Esophagus muscularis mucosa (tissue), 3 donors: ENCODE results near the gene FAM13A.
A peak's percentile ranks its signal among the peaks of the same experiment; 100 is the strongest.

Experiments
- CTCF ChIP-seq, 3 experiments: fragments of 200-600 bp in 2 of 3; fragments of 450-650 bp in 1 of 3; sonication (generic) in 2 of 3; IDR thresholded peaks; one replicate each; pipeline ENCODE4 v1.5.1; 2017 to 2019; ENCODE audit warnings: antibody characterized with exemption in 3 of 3, mild to moderate bottlenecking in 2 of 3, moderate library complexity in 1 of 3
- POLR2A ChIP-seq: fragments of 450-650 bp; IDR thresholded peaks from one replicate; pipeline ENCODE4 v1.6.1; 2017; ENCODE audit warnings: antibody characterized with exemption, moderate library complexity, mild to moderate bottlenecking, low read depth
- POLR2AphosphoS5 ChIP-seq, 2 donors: sonication (generic); formaldehyde crosslinking; IDR thresholded peaks; one replicate each; pipeline ENCODE4 v1.6.1; 2017; ENCODE audit warnings: antibody characterized with exemption in 2 of 2

- TF ChIP-seq CTCF (IDR thresholded peaks at IDR 0.05) (no peak), POLR2AphosphoS5 (IDR thresholded peaks at IDR 0.05) (peak in 1 of 2 donors; percentile 54), POLR2A (no peak)
Measured at GRCh38 chr4:88803600-88804096, 253.3 kb downstream of the FAM13A start.
